ENCODE measurements around the gene DNM1.
"Not testable (repeated sequence)": the region's sequence is repeated elsewhere in the genome, so short reads cannot be mapped to it uniquely, and the experiment has no call there.

DNM1 gene

GRCh38 chr9:128226412-128226801, 23.2 kb downstream of the DNM1 start:
- peak in 1 of 2 experiments; percentile 18 for DNase-seq

- not testable (repeated sequence) for DNase-seq
Observed at GRCh38 chr9:128230897-128231296, 27.7 kb downstream of the DNM1 start.

GRCh38 chr9:128231638-128232527, 28.7 kb downstream of the DNM1 start:
- DNase-seq = no peak

GRCh38 chr9:128232528-128233428, 29.6 kb downstream of the DNM1 start:
- DNase-seq = no peak

GRCh38 chr9:128233817-128234406, 30.7 kb downstream of the DNM1 start:
- no peak for DNase-seq

- no peak for DNase-seq
Observed at GRCh38 chr9:128242124-128242523, 38.9 kb downstream of the DNM1 start.

- no peak for DNase-seq
Observed at GRCh38 chr9:128242828-128243214, 39.6 kb downstream of the DNM1 start.

GRCh38 chr9:128243215-128244018, 40.2 kb downstream of the DNM1 start:
- DNase-seq = no peak

GRCh38 chr9:128244091-128244836, 41.1 kb downstream of the DNM1 start:
- peak in 1 of 2 experiments; percentile 12 for DNase-seq

- DNase-seq = peak; percentile 93 to 94
Observed at GRCh38 chr9:128244837-128245231, 41.7 kb downstream of the DNM1 start.

GRCh38 chr9:128245421-128246151, 42.4 kb downstream of the DNM1 start:
- DNase-seq = peak; percentile 70 to 77

GRCh38 chr9:128246471-128246870, 43.3 kb downstream of the DNM1 start:
- DNase-seq = peak; percentile 49 to 63

- DNase-seq = no peak
Observed at GRCh38 chr9:128247226-128247803, 44.1 kb downstream of the DNM1 start.

GRCh38 chr9:128249558-128249907, 46.4 kb downstream of the DNM1 start:
- DNase-seq = no peak

- no peak for DNase-seq
Observed at GRCh38 chr9:128249908-128250838, 47.0 kb downstream of the DNM1 start.

GRCh38 chr9:128250839-128251731, 47.9 kb downstream of the DNM1 start:
- DNase-seq = no peak

GRCh38 chr9:128251732-128252100, 48.5 kb downstream of the DNM1 start:
- no peak for DNase-seq
